Liver (tissue), 3 donors: ENCODE measurements around the gene PREX1.

Experiments
- CTCF ChIP-seq: fragments of 150-350 bp; IDR thresholded peaks from 2 replicates; pipeline ENCODE4 v1.5.1; 2017; ENCODE audit warnings: improper control_type of control experiment, low read depth, low read length; ENCODE audit not compliant: missing input control
- EGR1 ChIP-seq, 2 donors: IDR thresholded peaks; 2 replicates each; pipeline ENCODE4 v1.6.1; 2016 to 2018; ENCODE audit warnings: antibody characterized with exemption in 2 of 2, low read depth in 2 of 2
- FOXA1 ChIP-seq: IDR thresholded peaks from 2 replicates; pipeline ENCODE4 v1.6.1; 2016; ENCODE audit warnings: antibody characterized with exemption
- JUND ChIP-seq, 2 donors: IDR thresholded peaks; 2 replicates each; pipeline ENCODE4 v1.6.1; 2016; ENCODE audit warnings: antibody characterized with exemption in 2 of 2
- MAX ChIP-seq: IDR thresholded peaks from 2 replicates; pipeline ENCODE4 v1.6.1; 2016; ENCODE audit warnings: antibody characterized with exemption
- RAD21 ChIP-seq, 2 donors: IDR thresholded peaks; 2 replicates each; pipeline ENCODE4 v1.6.1; 2016; ENCODE audit warnings: antibody characterized with exemption in 2 of 2, mild to moderate bottlenecking in 2 of 2
- REST ChIP-seq: IDR thresholded peaks from 2 replicates; pipeline ENCODE4 v1.6.1; 2016; ENCODE audit warnings: antibody characterized with exemption, mild to moderate bottlenecking
- SP1 ChIP-seq: IDR thresholded peaks from 2 replicates; pipeline ENCODE4 v1.6.1; 2018; ENCODE audit warnings: antibody characterized with exemption, mild to moderate bottlenecking
- TAF1 ChIP-seq: conservative IDR thresholded peaks from 2 replicates; pipeline ENCODE4 v1.6.1; 2016; ENCODE audit warnings: antibody characterized with exemption, mild to moderate bottlenecking
- YY1 ChIP-seq: IDR thresholded peaks from 2 replicates; pipeline ENCODE4 v1.6.1; 2016; ENCODE audit warnings: antibody characterized with exemption, mild to moderate bottlenecking
- ZBTB33 ChIP-seq: IDR thresholded peaks from 2 replicates; pipeline ENCODE4 v1.6.1; 2016; ENCODE audit warnings: antibody characterized with exemption
- donor health status: healthy.
- donor health status: healthy.

GRCh38 chr20:48851579-48851978 lies 23.8 kb upstream of the PREX1 start:
- peak; percentile 54 for TF ChIP-seq SP1
- TF ChIP-seq CTCF, result no peak
- TF ChIP-seq ZBTB33, result no peak
- no peak for TF ChIP-seq REST
- TF ChIP-seq TAF1, result no peak
- no peak for TF ChIP-seq JUND (IDR thresholded peaks at IDR 0.05)
- no peak for TF ChIP-seq FOXA1
- no peak for TF ChIP-seq MAX
- no peak for TF ChIP-seq RAD21 (IDR thresholded peaks at IDR 0.05)
- no peak for TF ChIP-seq EGR1 (IDR thresholded peaks at IDR 0.05; ENCODE audit: low read depth in 2 of 2)
- TF ChIP-seq YY1, result no peak
